ENCODE measurements around the gene RPS6KA4.

RPS6KA4 gene

GRCh38 chr11:64362339-64362738, 3.4 kb downstream of the RPS6KA4 start:
- no peaks in the 10 kb centered on the region for H3K9me3 ChIP-seq
- no peak for TF ChIP-seq Cebpa-rat (IDR thresholded peaks at IDR 0.05)
- no peak overlapping the region for H3K9ac ChIP-seq
- peaks cover 19% of the 10 kb centered on the region; the same call in 1 of the 2 replicates for H4K20me1 ChIP-seq
- H3K36me3 ChIP-seq: peaks cover 66% of the 10 kb centered on the region
- H3K27ac ChIP-seq: no peak overlapping the region
- no peak overlapping the region for H3K4me2 ChIP-seq
- no peaks in the 10 kb centered on the region for H3K27me3 ChIP-seq
- peaks cover 59% of the 10 kb centered on the region for H3K4me1 ChIP-seq
- H3K4me3 ChIP-seq: no peak overlapping the region

GRCh38 chr11:64364435-64364834, 5.5 kb downstream of the RPS6KA4 start:
- H3K9ac ChIP-seq: no peak overlapping the region
- H3K4me3 ChIP-seq: no peak overlapping the region
- peaks cover 40% of the 10 kb centered on the region for H3K4me1 ChIP-seq
- peaks cover 2% of the 10 kb centered on the region for H3K9me3 ChIP-seq
- peak overlapping the region; percentile 26 for H3K4me2 ChIP-seq
- H3K36me3 ChIP-seq: peaks cover 87% of the 10 kb centered on the region
- H3K27me3 ChIP-seq: no peaks in the 10 kb centered on the region
- TF ChIP-seq Cebpa-rat (IDR thresholded peaks at IDR 0.05): no peak
- H3K27ac ChIP-seq: no peak overlapping the region
- H4K20me1 ChIP-seq: peaks cover 18% of the 10 kb centered on the region; the same call in 1 of the 2 replicates

DNA sequence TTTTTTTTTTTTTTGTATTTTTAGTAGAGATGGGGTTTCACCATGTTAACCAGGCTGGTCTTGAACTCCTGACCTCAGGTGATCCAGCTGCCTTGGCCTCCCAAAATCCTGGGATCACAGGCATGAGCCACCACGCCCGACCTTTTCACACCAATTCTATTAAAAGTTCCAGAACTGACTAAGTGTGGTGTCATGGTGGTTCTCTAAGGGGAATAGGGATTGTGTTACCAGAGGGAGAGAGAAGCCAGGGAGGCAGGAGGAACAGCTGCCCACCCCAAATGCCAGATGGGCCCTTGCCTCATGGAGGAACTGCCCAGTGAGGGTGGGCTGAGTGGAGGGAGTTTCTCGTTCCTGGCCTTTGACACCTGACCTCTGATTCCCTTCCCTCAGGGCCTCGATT, 5.9 kb downstream of the RPS6KA4 start:
- peaks cover 40% of the 10 kb centered on the region for H3K4me1 ChIP-seq
- no peak overlapping the region for H3K9ac ChIP-seq
- H3K27me3 ChIP-seq: no peaks in the 10 kb centered on the region
- no peak overlapping the region for H3K27ac ChIP-seq
- H3K4me2 ChIP-seq: peak overlapping the region; percentile 26
- H3K9me3 ChIP-seq: peaks cover 7% of the 10 kb centered on the region
- no peak for TF ChIP-seq Cebpa-rat (IDR thresholded peaks at IDR 0.05)
- peaks cover 13% of the 10 kb centered on the region; the same call in 1 of the 2 replicates for H4K20me1 ChIP-seq
- H3K36me3 ChIP-seq: peaks cover 91% of the 10 kb centered on the region
- H3K4me3 ChIP-seq: no peak overlapping the region

DNA sequence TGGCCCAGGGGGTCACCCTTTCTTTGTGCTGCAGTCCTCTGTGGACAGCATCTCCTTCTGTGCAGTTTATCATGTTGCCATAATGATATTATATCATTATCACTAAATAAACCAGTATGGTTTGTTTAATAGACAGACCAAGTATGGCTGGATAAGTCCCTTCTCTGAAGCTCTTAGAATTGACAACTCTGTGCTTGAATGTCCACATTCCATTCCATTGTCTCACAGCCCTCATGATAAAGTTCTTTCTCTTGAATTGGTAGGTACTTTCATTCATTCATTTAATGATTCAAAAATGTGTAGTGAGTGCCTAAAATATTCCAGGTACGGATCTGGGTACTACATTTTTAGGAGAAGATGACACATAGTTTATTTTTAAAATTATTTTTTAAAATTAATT, 7.8 kb downstream of the RPS6KA4 start:
- no peak overlapping the region for H3K4me2 ChIP-seq
- peaks cover 40% of the 10 kb centered on the region for H3K4me1 ChIP-seq
- H3K36me3 ChIP-seq: peaks cover 89% of the 10 kb centered on the region
- no peak overlapping the region for H3K4me3 ChIP-seq
- H3K27me3 ChIP-seq: no peaks in the 10 kb centered on the region
- H3K9me3 ChIP-seq: peaks cover 8% of the 10 kb centered on the region
- no peak for TF ChIP-seq Cebpa-rat (IDR thresholded peaks at IDR 0.05)
- H4K20me1 ChIP-seq: no peaks in the 10 kb centered on the region
- no peak overlapping the region for H3K9ac ChIP-seq
- no peak overlapping the region for H3K27ac ChIP-seq

- Histone ChIP-seq H3K9ac (no peak overlapping the region), H3K4me2 (no peak overlapping the region), H4K20me1 (no peaks in the 10 kb centered on the region), H3K27me3 (no peaks in the 10 kb centered on the region), H3K9me3 (peaks cover 8% of the 10 kb centered on the region), H3K36me3 (peaks cover 75% of the 10 kb centered on the region), H3K4me3 (no peak overlapping the region), H3K4me1 (peaks cover 51% of the 10 kb centered on the region), H3K27ac (no peak overlapping the region)
- TF ChIP-seq Cebpa-rat (IDR thresholded peaks at IDR 0.05): no peak
Measured at GRCh38 chr11:64367931-64368672, 9.1 kb downstream of the RPS6KA4 start.

DNA sequence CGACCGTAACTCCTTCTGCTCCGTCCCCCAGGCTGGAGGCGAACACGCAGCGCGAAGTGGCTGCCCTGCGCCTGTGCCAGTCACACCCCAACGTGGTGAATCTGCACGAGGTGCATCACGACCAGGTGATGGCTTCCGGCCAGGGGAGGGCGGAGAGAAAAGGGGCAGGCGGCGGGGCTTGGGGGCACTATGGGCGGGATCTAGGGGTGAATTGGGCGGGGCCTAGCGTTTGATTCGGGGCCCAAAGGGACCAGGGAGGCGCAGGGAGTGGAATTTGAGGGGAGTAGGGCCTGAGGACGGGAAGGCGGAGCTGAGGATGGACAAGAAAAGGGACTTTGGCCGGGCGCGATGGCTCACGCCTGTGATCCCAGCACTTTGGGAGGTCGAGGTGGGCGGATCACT, 9.7 kb downstream of the RPS6KA4 start:
- Histone ChIP-seq H3K4me3 (no peak overlapping the region), H3K4me2 (no peak overlapping the region), H3K4me1 (peaks cover 57% of the 10 kb centered on the region), H3K27ac (no peak overlapping the region), H3K9me3 (peaks cover 8% of the 10 kb centered on the region), H4K20me1 (no peaks in the 10 kb centered on the region), H3K27me3 (no peaks in the 10 kb centered on the region), H3K36me3 (peaks cover 70% of the 10 kb centered on the region), H3K9ac (no peak overlapping the region)
- no peak for TF ChIP-seq Cebpa-rat (IDR thresholded peaks at IDR 0.05)

DNA sequence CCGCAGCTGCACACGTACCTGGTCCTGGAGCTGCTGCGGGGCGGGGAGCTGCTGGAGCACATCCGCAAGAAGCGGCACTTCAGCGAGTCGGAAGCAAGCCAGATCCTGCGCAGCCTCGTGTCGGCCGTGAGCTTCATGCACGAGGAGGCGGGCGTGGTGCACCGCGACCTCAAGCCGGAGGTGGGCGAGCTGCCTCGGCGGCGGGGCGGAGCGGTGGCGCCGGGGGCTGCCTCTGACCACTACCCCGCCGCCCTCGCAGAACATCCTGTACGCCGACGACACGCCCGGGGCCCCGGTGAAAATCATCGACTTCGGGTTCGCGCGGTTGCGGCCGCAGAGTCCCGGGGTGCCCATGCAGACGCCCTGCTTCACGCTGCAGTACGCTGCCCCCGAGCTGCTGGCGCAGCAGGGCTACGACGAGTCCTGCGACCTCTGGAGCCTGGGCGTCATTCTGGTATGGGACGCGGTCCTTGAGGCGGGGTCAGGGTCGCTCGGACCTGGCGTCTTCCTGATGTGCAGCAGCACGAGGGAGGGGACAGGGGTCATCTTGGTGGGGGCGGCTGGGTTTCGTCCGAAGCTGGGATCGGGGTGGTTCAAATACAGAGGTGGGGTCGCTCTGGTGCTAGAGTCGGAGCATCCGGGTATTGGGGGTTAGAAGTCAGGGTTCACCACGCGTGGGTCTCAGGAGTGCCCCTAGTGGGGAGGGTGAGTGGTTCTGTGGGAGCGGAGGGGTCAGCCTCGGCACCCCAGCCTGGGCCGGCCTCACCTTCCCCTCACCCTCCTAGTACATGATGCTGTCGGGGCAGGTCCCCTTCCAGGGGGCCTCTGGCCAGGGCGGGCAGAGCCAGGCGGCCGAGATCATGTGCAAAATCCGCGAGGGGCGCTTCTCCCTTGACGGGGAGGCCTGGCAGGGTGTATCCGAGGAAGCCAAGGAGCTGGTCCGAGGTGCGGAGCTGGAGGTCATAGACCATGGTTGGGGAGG, 10.8 kb downstream of the RPS6KA4 start:
- no peak for TF ChIP-seq Cebpa-rat (IDR thresholded peaks at IDR 0.05)
- Histone ChIP-seq H3K4me2 (peak overlapping the region; percentile 89), H3K9me3 (peaks cover 8% of the 10 kb centered on the region), H3K9ac (no peak overlapping the region), H3K36me3 (peaks cover 60% of the 10 kb centered on the region), H3K4me1 (peaks cover 59% of the 10 kb centered on the region), H4K20me1 (no peaks in the 10 kb centered on the region), H3K27ac (peak overlapping the region; percentile 37), H3K4me3 (no peak overlapping the region), H3K27me3 (no peaks in the 10 kb centered on the region)

DNA sequence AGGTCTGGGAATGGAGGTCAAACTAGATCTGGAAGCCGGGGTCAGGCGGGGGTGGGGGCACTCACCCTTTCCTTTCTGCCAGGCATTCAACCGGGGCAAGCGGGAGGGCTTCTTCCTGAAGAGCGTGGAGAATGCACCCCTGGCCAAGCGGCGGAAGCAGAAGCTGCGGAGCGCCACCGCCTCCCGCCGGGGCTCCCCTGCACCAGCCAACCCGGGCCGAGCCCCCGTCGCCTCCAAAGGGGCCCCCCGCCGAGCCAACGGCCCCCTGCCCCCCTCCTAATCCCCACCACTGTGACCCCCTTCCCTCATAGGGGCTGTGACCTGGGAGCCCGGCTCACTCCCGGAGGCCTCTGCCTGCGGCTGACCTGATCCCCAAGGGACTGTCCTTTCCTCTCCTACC, 12.2 kb downstream of the RPS6KA4 start:
- H3K27ac ChIP-seq: peak overlapping the region; percentile 55
- peaks cover 56% of the 10 kb centered on the region for H3K4me1 ChIP-seq
- H3K27me3 ChIP-seq: no peaks in the 10 kb centered on the region
- H3K36me3 ChIP-seq: peaks cover 45% of the 10 kb centered on the region
- no peak for TF ChIP-seq Cebpa-rat (IDR thresholded peaks at IDR 0.05)
- peak overlapping the region; percentile 46 for H3K4me3 ChIP-seq
- peaks cover 8% of the 10 kb centered on the region for H3K9me3 ChIP-seq
- no peaks in the 10 kb centered on the region for H4K20me1 ChIP-seq
- peak overlapping the region; percentile 89 for H3K4me2 ChIP-seq
- peak overlapping the region; percentile 41; the same call in 1 of the 2 replicates for H3K9ac ChIP-seq

GRCh38 chr11:64372021-64372420, 13.1 kb downstream of the RPS6KA4 start:
- Histone ChIP-seq H3K27me3 (no peaks in the 10 kb centered on the region), H3K4me3 (peak overlapping the region; percentile 46; the same call in 1 of the 2 replicates), H3K36me3 (peaks cover 37% of the 10 kb centered on the region), H3K4me2 (peak overlapping the region; percentile 89), H4K20me1 (no peaks in the 10 kb centered on the region), H3K27ac (peak overlapping the region; percentile 55), H3K9ac (peak overlapping the region; percentile 15; the same call in 1 of the 2 replicates), H3K4me1 (peaks cover 56% of the 10 kb centered on the region), H3K9me3 (peaks cover 8% of the 10 kb centered on the region)
- no peak for TF ChIP-seq Cebpa-rat (IDR thresholded peaks at IDR 0.05)

Data from BLaER1 (cell line).